Stomach (tissue), 4 donors: ENCODE measurements around the gene RBPJ.

Experiments
- CTCF ChIP-seq, 7 experiments: fragments of 450-650 bp in 4 of 7; fragments of 200-600 bp in 3 of 7; sonication (generic) in 3 of 7; IDR thresholded peaks; one replicate each; pipeline ENCODE4 v1.5.1; 2016 to 2019; ENCODE audit warnings: antibody characterized with exemption in 7 of 7, control low read depth in 2 of 7, mild to moderate bottlenecking in 1 of 7
- EP300 ChIP-seq: sonication (generic); formaldehyde crosslinking; IDR thresholded peaks from one replicate; pipeline ENCODE4 v1.6.1; 2017; ENCODE audit warnings: antibody characterized with exemption

GRCh38 chr4:26377328-26378311, 56.8 kb downstream of the RBPJ start:
- TF ChIP-seq CTCF (IDR thresholded peaks at IDR 0.05) (no peak), EP300 (no peak)
